Measurements from ENCODE around the gene POLA1.

POLA1 gene

DNA sequence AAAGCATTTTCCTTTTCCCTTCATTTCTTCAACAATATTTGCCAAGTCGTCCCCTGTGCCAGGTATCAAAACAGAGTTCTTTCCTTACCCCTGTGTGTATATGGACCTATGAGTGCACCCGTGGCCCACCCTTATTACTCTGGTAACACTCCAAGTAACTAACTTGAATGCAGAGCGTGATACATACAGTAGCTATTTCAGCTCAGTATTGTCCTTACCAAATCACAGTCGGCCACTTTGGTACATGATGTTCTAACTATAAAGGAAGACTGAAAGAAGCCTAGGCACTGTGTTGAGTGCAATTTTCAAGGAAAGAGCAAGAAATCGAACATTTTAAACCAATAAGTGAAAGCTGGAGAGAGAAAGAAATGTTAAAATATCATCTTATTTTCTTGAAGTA lies 233.7 kb downstream of the POLA1 start:
- Histone ChIP-seq H3K23ac (ENCODE audit: low read depth, low read length, poor library complexity) (no peak overlapping the region), H3K9ac (ENCODE audit: low read depth, low read length, poor library complexity) (no peak overlapping the region), H3K4me2 (ENCODE audit: insufficient read depth, low read length, poor library complexity, severe bottlenecking) (no peak overlapping the region), H2BK12ac (ENCODE audit: low read length) (no peak overlapping the region), H3K4me1 (ENCODE audit: control insufficient read depth in 2 of 2, insufficient read depth in 1 of 2, low read depth in 1 of 2, low read length in 2 of 2) (no peaks in the 10 kb centered on the region), H4K91ac (ENCODE audit: low read depth, low read length, poor library complexity) (no peak overlapping the region), H3K4ac (ENCODE audit: low read length) (no peak overlapping the region), H3K27ac (replicated peaks; ENCODE audit: low read length) (no peak overlapping the region), H3K36me3 (replicated peaks in 1 of 2; ENCODE audit: control insufficient read depth in 2 of 2, insufficient read depth in 2 of 2, low read length in 2 of 2) (peaks cover 0 to 6% of the 10 kb centered on the region in 2 donors), H4K8ac (ENCODE audit: low read depth, low read length) (no peak overlapping the region), H2BK15ac (ENCODE audit: low read length) (no peak overlapping the region), H2AFZ (ENCODE audit: low read length) (no peak overlapping the region), H3K79me1 (ENCODE audit: low read depth, low read length) (no peaks in the 10 kb centered on the region), H2BK120ac (ENCODE audit: low read depth, low read length) (no peak overlapping the region), H3K27me3 (ENCODE audit: control insufficient read depth in 3 of 3, insufficient read depth in 3 of 3, low read depth in 1 of 3, low read length in 3 of 3) (no peaks in the 10 kb centered on the region), H2AK5ac (ENCODE audit: low read depth, low read length) (no peak overlapping the region), H3K9me3 (replicated peaks in 1 of 2; ENCODE audit: control insufficient read depth in 2 of 2, insufficient read depth in 1 of 2, low read depth in 1 of 2, low read length in 2 of 2) (no peaks in the 10 kb centered on the region), H3K18ac (ENCODE audit: low read length) (no peak overlapping the region), H3K4me3 (ENCODE audit: low read length in 2 of 2) (no peak overlapping the region), H2BK5ac (ENCODE audit: low read length) (no peak overlapping the region), H3K14ac (ENCODE audit: low read length) (no peak overlapping the region)
- WGBS, 2 donors (ENCODE audit: extremely low coverage in 2 of 2, insufficient read length in 2 of 2, insufficient replicate concordance in 1 of 2): no CpG with 5 or more reads among the region's 5 CpGs
- no peak for DNase-seq (ENCODE audit: low spot score)

GRCh38 chrX:24928114-24928513 lies 234.4 kb downstream of the POLA1 start:
- no peak overlapping the region for H2AFZ ChIP-seq (ENCODE audit: low read length)

DNA sequence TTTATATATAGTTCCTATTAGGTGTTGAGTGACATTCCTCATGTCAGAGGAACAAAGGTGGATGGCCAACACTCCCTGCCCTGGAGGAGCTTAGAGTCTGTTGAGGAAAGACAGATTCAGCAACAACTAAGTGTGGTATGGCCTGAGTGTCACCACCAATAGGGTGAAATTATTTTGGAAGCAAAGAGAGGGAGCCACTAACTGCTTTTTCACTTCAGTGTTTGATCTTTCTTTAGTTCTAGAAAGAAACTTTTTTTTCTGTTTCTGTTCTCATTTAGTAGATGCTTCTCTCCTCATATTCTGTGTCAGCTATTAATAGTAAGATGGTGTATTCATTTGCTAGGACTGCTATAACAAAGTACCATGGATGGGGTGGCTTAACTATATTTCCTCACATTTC lies 240.6 kb downstream of the POLA1 start:
- Histone ChIP-seq H3K4me1 (ENCODE audit: control insufficient read depth in 2 of 2, insufficient read depth in 1 of 2, low read depth in 1 of 2, low read length in 2 of 2) (no peaks in the 10 kb centered on the region), H3K36me3 (replicated peaks in 1 of 2; ENCODE audit: control insufficient read depth in 2 of 2, insufficient read depth in 2 of 2, low read length in 2 of 2) (peaks cover 0 to 11% of the 10 kb centered on the region in 2 donors), H4K91ac (ENCODE audit: low read depth, low read length, poor library complexity) (no peak overlapping the region), H3K4me3 (ENCODE audit: low read length in 2 of 2) (no peak overlapping the region), H2BK12ac (ENCODE audit: low read length) (no peak overlapping the region), H3K4ac (ENCODE audit: low read length) (no peak overlapping the region), H2AK5ac (ENCODE audit: low read depth, low read length) (no peak overlapping the region), H3K14ac (ENCODE audit: low read length) (no peak overlapping the region), H3K27me3 (ENCODE audit: control insufficient read depth in 3 of 3, insufficient read depth in 3 of 3, low read depth in 1 of 3, low read length in 3 of 3) (no peaks in the 10 kb centered on the region), H3K18ac (ENCODE audit: low read length) (no peak overlapping the region), H3K79me1 (ENCODE audit: low read depth, low read length) (no peaks in the 10 kb centered on the region), H3K27ac (replicated peaks; ENCODE audit: low read length) (no peak overlapping the region), H2BK15ac (ENCODE audit: low read length) (no peak overlapping the region), H3K23ac (ENCODE audit: low read depth, low read length, poor library complexity) (no peak overlapping the region), H3K9ac (ENCODE audit: low read depth, low read length, poor library complexity) (no peak overlapping the region), H4K8ac (ENCODE audit: low read depth, low read length) (no peak overlapping the region), H2BK5ac (ENCODE audit: low read length) (no peak overlapping the region), H3K9me3 (replicated peaks in 1 of 2; ENCODE audit: control insufficient read depth in 2 of 2, insufficient read depth in 1 of 2, low read depth in 1 of 2, low read length in 2 of 2) (no peaks in the 10 kb centered on the region), H2AFZ (ENCODE audit: low read length) (no peak overlapping the region), H2BK120ac (ENCODE audit: low read depth, low read length) (no peak overlapping the region), H3K4me2 (ENCODE audit: insufficient read depth, low read length, poor library complexity, severe bottlenecking) (no peak overlapping the region)
- no peak for DNase-seq (ENCODE audit: low spot score)

More at GRCh38 chrX:24928114-24928513, 234.4 kb downstream of the POLA1 start:
- Histone ChIP-seq H2BK5ac (ENCODE audit: low read length) (no peak overlapping the region), H3K23ac (ENCODE audit: low read depth, low read length, poor library complexity) (no peak overlapping the region), H3K18ac (ENCODE audit: low read length) (no peak overlapping the region), H3K9me3 (replicated peaks in 1 of 2; ENCODE audit: control insufficient read depth in 2 of 2, insufficient read depth in 1 of 2, low read depth in 1 of 2, low read length in 2 of 2) (no peaks in the 10 kb centered on the region), H2BK12ac (ENCODE audit: low read length) (no peak overlapping the region), H3K36me3 (replicated peaks in 1 of 2; ENCODE audit: control insufficient read depth in 2 of 2, insufficient read depth in 2 of 2, low read length in 2 of 2) (peaks cover 0 to 6% of the 10 kb centered on the region in 2 donors), H3K79me1 (ENCODE audit: low read depth, low read length) (no peaks in the 10 kb centered on the region), H3K9ac (ENCODE audit: low read depth, low read length, poor library complexity) (no peak overlapping the region), H2BK120ac (ENCODE audit: low read depth, low read length) (no peak overlapping the region), H3K14ac (ENCODE audit: low read length) (no peak overlapping the region), H3K27ac (replicated peaks; ENCODE audit: low read length) (no peak overlapping the region), H4K8ac (ENCODE audit: low read depth, low read length) (no peak overlapping the region), H2AK5ac (ENCODE audit: low read depth, low read length) (no peak overlapping the region), H2BK15ac (ENCODE audit: low read length) (no peak overlapping the region), H3K4ac (ENCODE audit: low read length) (no peak overlapping the region), H3K4me3 (ENCODE audit: low read length in 2 of 2) (no peak overlapping the region), H4K91ac (ENCODE audit: low read depth, low read length, poor library complexity) (no peak overlapping the region), H3K4me2 (ENCODE audit: insufficient read depth, low read length, poor library complexity, severe bottlenecking) (no peak overlapping the region), H3K27me3 (ENCODE audit: control insufficient read depth in 3 of 3, insufficient read depth in 3 of 3, low read depth in 1 of 3, low read length in 3 of 3) (no peaks in the 10 kb centered on the region), H3K4me1 (ENCODE audit: control insufficient read depth in 2 of 2, insufficient read depth in 1 of 2, low read depth in 1 of 2, low read length in 2 of 2) (no peaks in the 10 kb centered on the region)
- DNase-seq (ENCODE audit: low spot score): no peak
- no CpG with 5 or more reads among the region's 6 CpGs for WGBS, 2 donors (ENCODE audit: extremely low coverage in 2 of 2, insufficient read length in 2 of 2, insufficient replicate concordance in 1 of 2)

GRCh38 chrX:24945009-24945408 lies 251.3 kb downstream of the POLA1 start:
- no peaks in the 10 kb centered on the region for H3K27me3 ChIP-seq (ENCODE audit: control insufficient read depth in 3 of 3, insufficient read depth in 3 of 3, low read depth in 1 of 3, low read length in 3 of 3)
- no peak overlapping the region for H3K9ac ChIP-seq (ENCODE audit: low read depth, low read length, poor library complexity)
- no peak overlapping the region for H4K91ac ChIP-seq (ENCODE audit: low read depth, low read length, poor library complexity)
- no peak overlapping the region for H3K4me2 ChIP-seq (ENCODE audit: insufficient read depth, low read length, poor library complexity, severe bottlenecking)
- no peak overlapping the region for H2AFZ ChIP-seq (ENCODE audit: low read length)
- no peak overlapping the region for H3K23ac ChIP-seq (ENCODE audit: low read depth, low read length, poor library complexity)
- H4K8ac ChIP-seq (ENCODE audit: low read depth, low read length): no peak overlapping the region
- H3K4me1 ChIP-seq (ENCODE audit: control insufficient read depth in 2 of 2, insufficient read depth in 1 of 2, low read depth in 1 of 2, low read length in 2 of 2): peaks cover 2 to 22% of the 10 kb centered on the region in 2 donors
- H2BK5ac ChIP-seq (ENCODE audit: low read length): no peak overlapping the region
- WGBS, 2 donors (ENCODE audit: extremely low coverage in 2 of 2, insufficient read length in 2 of 2, insufficient replicate concordance in 1 of 2): no CpG with 5 or more reads among the region's 4 CpGs
- H3K36me3 ChIP-seq (replicated peaks in 1 of 2; ENCODE audit: control insufficient read depth in 2 of 2, insufficient read depth in 2 of 2, low read length in 2 of 2): no peaks in the 10 kb centered on the region
- H3K9me3 ChIP-seq (replicated peaks in 1 of 2; ENCODE audit: control insufficient read depth in 2 of 2, insufficient read depth in 1 of 2, low read depth in 1 of 2, low read length in 2 of 2): no peaks in the 10 kb centered on the region
- no peak overlapping the region for H3K27ac ChIP-seq (replicated peaks; ENCODE audit: low read length)
- H2AK5ac ChIP-seq (ENCODE audit: low read depth, low read length): no peak overlapping the region
- no peak overlapping the region for H3K4ac ChIP-seq (ENCODE audit: low read length)
- no peak overlapping the region for H2BK12ac ChIP-seq (ENCODE audit: low read length)
- no peak for DNase-seq (ENCODE audit: low spot score)
- H2BK15ac ChIP-seq (ENCODE audit: low read length): no peak overlapping the region
- H3K14ac ChIP-seq (ENCODE audit: low read length): no peak overlapping the region
- H2BK120ac ChIP-seq (ENCODE audit: low read depth, low read length): no peak overlapping the region
- H3K4me3 ChIP-seq (ENCODE audit: low read length in 2 of 2): no peak overlapping the region
- H3K18ac ChIP-seq (ENCODE audit: low read length): no peak overlapping the region
- no peaks in the 10 kb centered on the region for H3K79me1 ChIP-seq (ENCODE audit: low read depth, low read length)

All from neuronal stem cell (in vitro differentiated cells).